Gastroesophageal sphincter (tissue), 4 donors: ENCODE data around the gene ZGPAT. TPM values are rescaled to one million over a fixed set of nuclear protein-coding genes. Genes with fewer than 3 reads are reported as not detected.

Source experiments
- ATAC-seq: fragments of 150-250 bp; one replicate; pipeline ENCODE4 v1.9.1; 2016; ENCODE audit warnings: mild to moderate bottlenecking, moderate library complexity
- H3K27ac ChIP-seq, 4 donors: fragments of 200-600 bp; sonication (generic) in 3 of 4; 1 replicate in 3 of 4; 2 replicates in 1 of 4; pipeline ENCODE4 v1.5.1; 2016 to 2019
- H3K27me3 ChIP-seq: fragments of 200-600 bp; sonication (generic); one replicate; pipeline ENCODE4 v1.5.1; 2019
- H3K36me3 ChIP-seq, 2 donors: fragments of 200-600 bp; sonication (generic); one replicate each; pipeline ENCODE4 v1.5.1; 2019; ENCODE audit warnings: control low read depth in 1 of 2
- H3K4me1 ChIP-seq, 3 donors: fragments of 200-600 bp; sonication (generic); 1 replicate in 2 of 3; 2 replicates in 1 of 3; pipeline ENCODE4 v1.5.1; 2016 to 2019; ENCODE audit warnings: control low read depth in 2 of 3
- H3K4me3 ChIP-seq, 2 donors: fragments of 200-600 bp; sonication (generic); one replicate each; pipeline ENCODE4 v1.5.1; 2019; ENCODE audit warnings: mild to moderate bottlenecking in 1 of 2, moderate library complexity in 1 of 2
- H3K9me3 ChIP-seq, 3 donors: fragments of 200-600 bp; sonication (generic); one replicate each; pipeline ENCODE4 v1.5.1; 2017 to 2019; ENCODE audit warnings: control low read depth in 2 of 3
- EP300 ChIP-seq: sonication (generic); formaldehyde crosslinking; IDR thresholded peaks from one replicate; pipeline ENCODE4 v1.6.1; 2017; ENCODE audit warnings: antibody characterized with exemption, mild to moderate bottlenecking
- POLR2A ChIP-seq, 2 donors: fragments of 450-650 bp; IDR thresholded peaks; one replicate each; pipeline ENCODE4 v1.6.1; 2017; ENCODE audit warnings: antibody characterized with exemption in 2 of 2, mild to moderate bottlenecking in 2 of 2, moderate library complexity in 1 of 2
- POLR2AphosphoS5 ChIP-seq: sonication (generic); formaldehyde crosslinking; IDR thresholded peaks from one replicate; pipeline ENCODE4 v1.6.1; 2017; ENCODE audit warnings: antibody characterized with exemption
- WGBS, 2 donors: methylation state at CpG; one replicate each; pipeline ENCODE4 v1.1.5; 2018; ENCODE audit warnings: low coverage in 1 of 2; 5-methylcytosine and 5-hydroxymethylcytosine counted together
- total RNA-seq, 4 donors: library from RNA; depleted of rRNA; stranded (reverse); fragments of >200 nt; gene quantifications; one replicate each; pipeline ENCODE4 v1.1.0, GENCODE V29; 2016
- TF ChIP-seq, protein P1 (sequence below), 4 experiments: fragments of 200-600 bp in 2 of 4; fragments of 450-650 bp in 2 of 4; sonication (generic) in 1 of 4; IDR thresholded peaks; one replicate each; pipeline ENCODE4 v1.5.1; 2017 to 2019; ENCODE audit warnings: antibody characterized with exemption in 4 of 4, mild to moderate bottlenecking in 2 of 4, moderate library complexity in 2 of 4

ZGPAT gene
- total RNA-seq, 4 donors from 2014 or later: 21.7 to 51.7 (median 32.9) TPM

DNA sequence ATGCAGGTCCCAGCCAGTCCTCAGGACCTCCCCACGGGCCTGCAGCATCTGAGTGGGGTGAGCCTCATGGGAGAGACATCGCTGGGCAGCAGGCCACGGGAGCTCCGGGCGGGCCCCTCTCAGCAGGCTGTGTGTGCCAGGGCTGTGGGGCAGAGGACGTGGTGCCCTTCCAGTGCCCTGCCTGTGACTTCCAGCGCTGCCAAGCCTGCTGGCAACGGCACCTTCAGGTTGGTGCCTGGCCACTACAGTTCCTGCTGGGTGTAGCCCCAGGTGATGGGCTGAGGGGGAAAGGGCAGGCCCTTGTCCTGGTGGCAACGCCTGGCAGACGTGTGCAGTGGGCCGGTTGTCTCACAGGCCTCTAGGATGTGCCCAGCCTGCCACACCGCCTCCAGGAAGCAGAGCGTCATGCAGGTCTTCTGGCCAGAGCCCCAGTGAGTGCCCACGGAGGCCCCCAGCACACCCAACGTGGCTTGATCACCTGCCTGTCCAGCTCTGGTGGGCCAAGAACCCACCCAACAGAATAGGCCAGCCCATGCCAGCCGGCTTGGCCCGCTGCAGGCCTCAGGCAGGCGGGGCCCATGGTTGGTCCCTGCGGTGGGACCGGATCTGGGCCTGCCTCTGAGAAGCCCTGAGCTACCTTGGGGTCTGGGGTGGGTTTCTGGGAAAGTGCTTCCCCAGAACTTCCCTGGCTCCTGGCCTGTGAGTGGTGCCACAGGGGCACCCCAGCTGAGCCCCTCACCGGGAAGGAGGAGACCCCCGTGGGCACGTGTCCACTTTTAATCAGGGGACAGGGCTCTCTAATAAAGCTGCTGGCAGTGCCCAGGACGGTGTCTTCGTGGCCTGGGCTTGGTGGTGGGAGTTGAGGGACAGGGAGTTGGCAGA is 12.2 kb upstream of the ZGPAT start:
- ATAC-seq: no peak
- H3K4me1 ChIP-seq: peaks cover 0 to 51% (median 33%) of the 10 kb centered on the region in 3 donors
- H3K36me3 ChIP-seq: peaks cover 0 to 47% of the 10 kb centered on the region in 2 donors
- H3K4me3 ChIP-seq: no peak overlapping the region
- H3K27ac ChIP-seq: peak overlapping the region in 2 of 4 donors; percentile 2 to 22
- H3K27me3 ChIP-seq: no peaks in the 10 kb centered on the region
- no peaks in the 10 kb centered on the region for H3K9me3 ChIP-seq
- WGBS, 2 donors: no CpG with 5 or more reads among the region's 25 CpGs
- TF ChIP-seq EP300: no peak
- TF ChIP-seq, protein P1, sequence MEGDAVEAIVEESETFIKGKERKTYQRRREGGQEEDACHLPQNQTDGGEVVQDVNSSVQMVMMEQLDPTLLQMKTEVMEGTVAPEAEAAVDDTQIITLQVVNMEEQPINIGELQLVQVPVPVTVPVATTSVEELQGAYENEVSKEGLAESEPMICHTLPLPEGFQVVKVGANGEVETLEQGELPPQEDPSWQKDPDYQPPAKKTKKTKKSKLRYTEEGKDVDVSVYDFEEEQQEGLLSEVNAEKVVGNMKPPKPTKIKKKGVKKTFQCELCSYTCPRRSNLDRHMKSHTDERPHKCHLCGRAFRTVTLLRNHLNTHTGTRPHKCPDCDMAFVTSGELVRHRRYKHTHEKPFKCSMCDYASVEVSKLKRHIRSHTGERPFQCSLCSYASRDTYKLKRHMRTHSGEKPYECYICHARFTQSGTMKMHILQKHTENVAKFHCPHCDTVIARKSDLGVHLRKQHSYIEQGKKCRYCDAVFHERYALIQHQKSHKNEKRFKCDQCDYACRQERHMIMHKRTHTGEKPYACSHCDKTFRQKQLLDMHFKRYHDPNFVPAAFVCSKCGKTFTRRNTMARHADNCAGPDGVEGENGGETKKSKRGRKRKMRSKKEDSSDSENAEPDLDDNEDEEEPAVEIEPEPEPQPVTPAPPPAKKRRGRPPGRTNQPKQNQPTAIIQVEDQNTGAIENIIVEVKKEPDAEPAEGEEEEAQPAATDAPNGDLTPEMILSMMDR (IDR thresholded peaks at IDR 0.05): no peak
- no peak for TF ChIP-seq POLR2AphosphoS5
- no peak for TF ChIP-seq POLR2A (IDR thresholded peaks at IDR 0.05)

DNA sequence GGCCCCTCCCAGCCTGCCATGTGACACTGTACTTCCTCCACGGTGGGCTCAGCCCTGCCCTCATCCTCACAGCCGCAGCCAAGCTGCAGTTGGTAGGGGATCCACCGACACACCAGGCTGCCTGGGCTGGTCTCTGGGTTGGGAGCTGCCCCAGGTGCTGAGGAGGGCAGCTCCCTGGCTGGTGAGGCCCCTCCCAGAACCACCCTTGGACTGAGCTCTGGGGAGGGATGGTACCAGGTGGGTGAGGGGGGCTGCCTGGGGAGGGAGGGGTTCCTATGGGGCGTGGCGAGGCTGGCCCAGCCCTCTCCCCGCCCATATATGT is 11.6 kb upstream of the ZGPAT start:
- Histone ChIP-seq H3K27ac (peak overlapping the region in 3 of 4 donors; percentile 2 to 22 (median 19)), H3K36me3 (peaks cover 0 to 51% of the 10 kb centered on the region in 2 donors), H3K4me1 (peaks cover 0 to 55% (median 33%) of the 10 kb centered on the region in 3 donors), H3K27me3 (no peaks in the 10 kb centered on the region), H3K4me3 (peak overlapping the region in 1 of 2 donors; percentile 39), H3K9me3 (no peaks in the 10 kb centered on the region)
- no CpG with 5 or more reads among the region's 6 CpGs for WGBS, 2 donors
- TF ChIP-seq POLR2A (IDR thresholded peaks at IDR 0.05) (no peak), EP300 (no peak), POLR2AphosphoS5 (no peak)
- TF ChIP-seq, protein P1 (IDR thresholded peaks at IDR 0.05): no peak
- no peak for ATAC-seq

DNA sequence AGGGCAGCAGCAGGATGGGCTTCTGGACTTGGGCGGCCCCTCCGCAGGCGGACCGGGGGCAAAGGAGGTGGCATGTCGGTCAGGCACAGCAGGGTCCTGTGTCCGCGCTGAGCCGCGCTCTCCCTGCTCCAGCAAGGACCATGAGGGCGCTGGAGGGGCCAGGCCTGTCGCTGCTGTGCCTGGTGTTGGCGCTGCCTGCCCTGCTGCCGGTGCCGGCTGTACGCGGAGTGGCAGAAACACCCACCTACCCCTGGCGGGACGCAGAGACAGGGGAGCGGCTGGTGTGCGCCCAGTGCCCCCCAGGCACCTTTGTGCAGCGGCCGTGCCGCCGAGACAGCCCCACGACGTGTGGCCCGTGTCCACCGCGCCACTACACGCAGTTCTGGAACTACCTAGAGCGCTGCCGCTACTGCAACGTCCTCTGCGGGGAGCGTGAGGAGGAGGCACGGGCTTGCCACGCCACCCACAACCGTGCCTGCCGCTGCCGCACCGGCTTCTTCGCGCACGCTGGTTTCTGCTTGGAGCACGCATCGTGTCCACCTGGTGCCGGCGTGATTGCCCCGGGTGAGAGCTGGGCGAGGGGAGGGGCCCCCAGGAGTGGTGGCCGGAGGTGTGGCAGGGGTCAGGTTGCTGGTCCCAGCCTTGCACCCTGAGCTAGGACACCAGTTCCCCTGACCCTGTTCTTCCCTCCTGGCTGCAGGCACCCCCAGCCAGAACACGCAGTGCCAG is 11.0 kb upstream of the ZGPAT start, which contains the start of gene TNFRSF6B:
TSS of gene TNFRSF6B (plus strand) at position 25 of the 729 bp plus-strand sequence. CDS start at position 141, 116 bp downstream.
- WGBS, 2 donors: no CpG with 5 or more reads among the region's 52 CpGs
- H3K4me3 ChIP-seq: peak within 1 kb of the TSS in 1 of 2 donors; percentile 39
- TF ChIP-seq, protein P1 (IDR thresholded peaks at IDR 0.05): no peak
- TF ChIP-seq EP300 (no peak), POLR2AphosphoS5 (peak; percentile 9), POLR2A (IDR thresholded peaks at IDR 0.05) (peak in 1 of 2 donors; percentile 11)
- H3K9me3 ChIP-seq: no peaks in the 10 kb centered on the region
- H3K27me3 ChIP-seq: no peaks in the 10 kb centered on the region
- ATAC-seq: no peak
- peak within 1 kb of the TSS in 3 of 4 donors; percentile 14 to 22 (median 19) for H3K27ac ChIP-seq
- peaks cover 0 to 55% (median 33%) of the 10 kb centered on the region in 3 donors for H3K4me1 ChIP-seq
- H3K36me3 ChIP-seq: peaks cover 0 to 51% of the 10 kb centered on the region in 2 donors

DNA sequence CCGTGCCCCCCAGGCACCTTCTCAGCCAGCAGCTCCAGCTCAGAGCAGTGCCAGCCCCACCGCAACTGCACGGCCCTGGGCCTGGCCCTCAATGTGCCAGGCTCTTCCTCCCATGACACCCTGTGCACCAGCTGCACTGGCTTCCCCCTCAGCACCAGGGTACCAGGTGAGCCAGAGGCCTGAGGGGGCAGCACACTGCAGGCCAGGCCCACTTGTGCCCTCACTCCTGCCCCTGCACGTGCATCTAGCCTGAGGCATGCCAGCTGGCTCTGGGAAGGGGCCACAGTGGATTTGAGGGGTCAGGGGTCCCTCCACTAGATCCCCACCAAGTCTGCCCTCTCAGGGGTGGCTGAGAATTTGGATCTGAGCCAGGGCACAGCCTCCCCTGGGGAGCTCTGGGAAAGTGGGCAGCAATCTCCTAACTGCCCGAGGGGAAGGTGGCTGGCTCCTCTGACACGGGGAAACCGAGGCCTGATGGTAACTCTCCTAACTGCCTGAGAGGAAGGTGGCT is 10.4 kb upstream of the ZGPAT start:
- no peaks in the 10 kb centered on the region for H3K27me3 ChIP-seq
- H3K36me3 ChIP-seq: peaks cover 0 to 49% of the 10 kb centered on the region in 2 donors
- peak overlapping the region in 1 of 2 donors; percentile 39 for H3K4me3 ChIP-seq
- TF ChIP-seq, protein P1 (IDR thresholded peaks at IDR 0.05): no peak
- TF ChIP-seq EP300 (no peak), POLR2AphosphoS5 (no peak), POLR2A (IDR thresholded peaks at IDR 0.05) (no peak)
- peaks cover 0 to 55% (median 33%) of the 10 kb centered on the region in 3 donors for H3K4me1 ChIP-seq
- no CpG with 5 or more reads among the region's 7 CpGs for WGBS, 2 donors
- H3K9me3 ChIP-seq: no peaks in the 10 kb centered on the region
- ATAC-seq: no peak
- H3K27ac ChIP-seq: peak overlapping the region in 2 of 4 donors; percentile 14 to 19
